ENCODE measurements around the gene SDHD.
A peak's percentile ranks its signal among the peaks of the same experiment; 100 is the strongest.

SDHD gene

DNA sequence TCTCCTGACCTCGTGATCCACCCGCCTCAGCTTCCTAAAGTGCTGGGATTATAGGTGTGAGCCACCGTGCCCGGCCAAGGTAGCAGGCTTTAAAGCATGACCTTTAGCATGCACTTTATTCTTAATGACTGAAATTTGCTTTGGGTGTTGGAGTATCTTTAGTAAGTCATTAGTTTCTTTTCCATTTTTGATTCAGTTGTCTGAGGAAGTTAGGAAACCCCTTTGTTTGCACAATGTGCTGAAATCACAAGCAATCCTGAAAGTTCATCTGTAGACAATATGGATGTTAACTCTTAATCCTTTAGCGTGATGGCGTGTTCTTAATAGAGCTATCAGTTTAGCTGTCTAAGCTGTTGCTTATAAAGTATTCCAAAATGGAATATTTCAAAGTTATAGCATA is 16.8 kb downstream of the SDHD start:
- no peak for DNase-seq

DNA sequence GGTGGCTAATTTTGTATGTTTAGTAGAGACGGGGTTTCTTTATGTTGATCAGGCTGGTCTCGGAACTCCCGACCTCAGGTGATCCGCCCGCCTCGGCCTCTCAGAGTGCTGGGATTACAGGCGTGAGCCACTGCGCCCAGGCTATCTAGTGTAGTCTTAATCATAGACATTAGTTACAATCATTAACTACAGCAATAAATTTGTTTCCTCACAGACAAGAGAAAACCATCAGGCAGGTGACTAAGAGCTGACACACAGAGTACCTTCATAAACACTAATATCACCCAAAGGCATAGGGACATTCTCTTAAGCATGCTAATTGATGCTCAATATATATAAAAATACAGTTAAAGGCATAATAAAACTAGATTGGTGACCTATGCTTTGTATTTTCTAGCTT is 19.4 kb downstream of the SDHD start:
- no peak for DNase-seq

DNA sequence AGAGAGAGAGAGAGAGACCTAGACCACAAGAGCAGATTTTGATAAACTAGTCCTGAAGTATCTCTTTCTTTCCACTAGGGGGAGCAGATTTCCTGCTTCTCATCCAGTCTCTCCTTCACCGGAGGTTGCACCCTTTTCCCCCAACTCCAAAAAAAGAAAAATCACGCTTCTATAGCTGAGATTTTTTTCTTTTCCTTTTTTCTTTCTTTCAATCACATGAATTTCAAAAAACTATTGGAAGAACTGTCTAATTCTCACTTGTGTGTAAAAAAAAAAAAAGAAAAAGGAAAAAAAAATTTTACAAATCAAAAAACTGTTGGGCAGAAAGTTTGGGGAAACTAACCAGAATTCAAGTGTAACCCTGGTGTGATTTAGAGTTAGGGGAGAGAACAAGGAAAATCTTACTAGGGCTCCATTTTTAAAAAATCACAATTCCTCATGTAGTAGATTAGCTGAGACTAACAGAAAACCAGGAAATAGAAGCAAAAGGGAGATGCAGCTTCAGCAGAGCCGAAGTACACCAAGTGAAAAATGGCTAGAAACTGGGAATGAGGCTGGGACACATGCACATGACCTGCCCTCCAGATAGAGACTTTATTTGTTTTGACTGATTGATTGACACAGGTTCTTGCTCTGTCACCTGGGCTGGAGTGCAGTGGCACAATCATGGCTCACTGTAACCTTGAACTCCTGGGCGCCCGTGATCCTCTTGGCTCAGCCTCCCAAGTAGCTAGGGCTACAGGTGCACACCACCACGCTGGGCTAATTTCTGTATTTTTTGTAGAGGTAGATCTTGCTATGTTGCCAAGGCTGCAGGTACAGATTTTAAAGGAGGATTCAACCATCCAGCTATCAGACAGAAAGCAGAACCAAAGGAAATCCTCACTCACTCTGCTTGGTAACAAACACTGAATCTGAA is 27.1 kb downstream of the SDHD start:
- DNase-seq: peak in 1 of 2 donors; percentile 47

GRCh38 chr11:112114460-112114859 is 27.8 kb downstream of the SDHD start:
- no peak for DNase-seq

DNA sequence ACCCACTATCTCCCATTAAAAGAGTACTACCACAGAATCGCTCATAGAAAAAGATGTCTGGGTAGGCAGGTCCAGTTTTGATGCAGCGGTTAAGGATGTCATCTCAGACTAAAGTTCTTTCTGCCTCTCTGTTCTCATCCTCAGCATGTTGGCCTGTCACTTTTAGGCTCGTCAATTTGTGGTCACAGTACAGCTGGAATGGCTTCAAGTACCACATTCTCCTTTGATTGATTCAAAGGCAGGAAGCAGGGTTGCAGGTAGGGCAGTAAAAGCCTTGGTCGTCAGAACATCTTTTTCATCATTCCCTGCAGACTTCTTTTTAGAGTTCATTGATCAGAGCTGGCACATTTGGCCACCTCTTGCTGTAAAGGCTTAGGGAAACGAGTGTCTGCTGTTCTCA is 28.7 kb downstream of the SDHD start:
- DNase-seq: no peak

- no peak for DNase-seq
These were observed 31.5 kb downstream of the SDHD start for GRCh38 chr11:112118176-112118575.

DNA sequence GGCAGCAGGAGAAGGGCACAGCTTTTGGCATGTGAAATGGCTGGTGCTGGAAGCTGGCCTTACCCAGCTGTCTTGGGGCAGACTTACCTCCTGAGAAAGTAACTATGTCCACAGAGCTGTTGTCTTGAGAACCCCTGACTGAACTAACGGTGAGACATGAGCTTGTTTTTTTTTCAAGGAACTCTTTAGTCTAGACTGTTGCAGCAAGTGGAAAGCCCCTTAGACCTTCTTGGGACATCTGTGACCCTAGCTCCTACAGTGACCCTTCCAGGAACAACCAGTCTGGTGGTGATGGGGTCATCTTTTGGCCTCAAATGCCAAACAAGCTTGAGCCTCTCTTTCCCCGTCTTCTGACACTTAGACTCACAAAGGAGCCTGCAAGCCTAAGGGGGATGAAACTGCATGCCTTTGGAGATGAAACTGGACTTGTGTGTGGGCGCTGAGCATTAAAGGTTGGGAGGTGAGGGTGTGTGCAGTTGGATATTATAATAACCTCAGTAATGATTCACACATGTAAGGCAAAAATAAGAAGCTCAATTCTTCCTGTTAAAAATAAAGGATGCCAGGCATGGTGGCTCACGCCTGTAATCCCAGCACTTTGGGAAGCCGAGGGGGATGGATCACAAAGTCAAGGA is 35.4 kb downstream of the SDHD start:
- DNase-seq: no peak

GRCh38 chr11:112123129-112123528 is 36.5 kb downstream of the SDHD start:
- DNase-seq: no peak

DNA sequence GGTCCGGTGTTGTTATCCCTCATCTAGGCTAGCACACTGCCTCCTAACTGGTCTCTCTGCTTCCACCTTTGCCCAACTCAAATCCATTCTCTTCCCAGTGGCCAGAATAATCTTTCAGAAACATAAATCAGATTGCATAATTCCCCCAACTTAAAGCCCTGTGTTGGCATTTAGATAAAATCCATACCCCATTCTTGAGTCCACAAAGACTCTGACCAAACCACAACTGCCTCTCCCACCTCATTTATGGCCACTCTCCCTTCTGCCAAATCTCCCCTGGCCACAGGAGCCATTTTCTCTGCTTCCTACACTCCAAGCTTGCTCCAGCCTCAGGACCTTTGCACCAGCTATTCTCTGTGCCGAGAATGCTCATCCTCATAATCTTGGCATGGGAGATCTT is 40.4 kb downstream of the SDHD start:
- no peak for DNase-seq

DNA sequence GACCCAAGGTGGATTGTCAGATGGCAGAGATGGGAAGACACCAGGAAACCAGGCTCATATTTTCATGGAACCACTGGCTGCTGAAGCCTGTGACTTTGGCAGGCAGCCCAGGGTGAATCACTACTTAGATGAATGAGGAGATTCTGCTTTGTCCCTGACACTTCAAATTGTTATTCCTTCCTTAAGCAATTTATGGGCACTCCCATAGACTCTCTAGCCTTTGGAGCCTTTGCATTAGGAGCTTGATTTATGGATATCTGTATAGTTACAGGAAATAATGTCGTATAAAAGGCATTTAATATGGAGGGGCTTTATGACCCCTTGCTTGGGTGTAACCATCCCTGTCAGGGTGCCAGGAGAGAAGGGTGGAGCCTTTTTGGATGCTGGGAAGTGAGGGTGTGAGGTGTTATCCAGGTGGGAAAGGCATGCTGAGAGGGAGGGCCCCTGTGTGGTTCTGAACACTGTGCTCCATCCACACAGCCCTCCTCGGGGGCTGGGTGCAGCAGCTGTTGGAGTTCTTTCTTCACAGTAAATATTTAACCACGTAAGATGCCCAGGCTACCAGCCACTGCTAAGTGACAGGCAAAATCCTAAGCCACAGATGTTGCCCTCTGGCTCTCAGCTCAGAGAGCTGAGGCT is 41.9 kb downstream of the SDHD start:
- no peak for DNase-seq

DNA sequence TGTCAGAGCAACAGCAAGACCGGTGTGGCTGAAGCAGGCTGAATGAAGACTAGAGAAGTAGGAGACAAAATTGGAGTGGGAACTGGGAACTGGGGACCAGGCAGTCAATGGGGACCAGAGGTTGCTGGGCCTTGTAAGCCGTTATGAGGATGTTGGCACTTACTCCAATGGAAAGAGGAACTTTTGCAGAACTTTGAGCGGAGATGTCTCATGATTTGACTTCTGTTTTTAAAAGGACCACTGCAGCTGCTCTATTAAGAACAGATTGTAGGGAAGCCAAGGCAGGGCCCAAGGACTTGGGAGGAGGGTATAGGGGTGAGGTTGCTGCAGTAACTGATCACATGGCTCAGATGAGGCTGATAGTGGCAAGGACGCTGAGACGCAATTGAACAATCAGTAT is 43.0 kb downstream of the SDHD start:
- peak in 1 of 2 donors; percentile 2 for DNase-seq

DNA sequence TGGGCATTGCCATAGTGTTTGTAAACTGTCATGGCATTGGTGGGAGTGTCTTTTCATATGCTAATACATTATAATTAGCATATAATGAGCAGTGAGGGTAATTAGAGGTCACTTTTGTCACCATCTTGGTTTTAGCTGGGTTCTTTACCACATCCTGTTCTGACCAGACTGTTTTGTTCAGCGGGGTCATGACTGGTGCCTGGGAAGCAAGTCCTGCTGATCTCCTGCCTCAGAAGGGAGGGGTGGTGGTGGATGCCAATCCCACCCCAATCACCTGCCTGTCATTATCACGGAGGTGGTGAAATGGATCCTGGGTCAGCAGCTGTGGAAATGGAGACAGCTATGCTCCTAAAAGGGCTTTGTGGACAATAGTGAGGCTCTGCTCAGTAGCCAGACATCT is 46.1 kb downstream of the SDHD start:
- DNase-seq: no peak

- no peak for DNase-seq
These were observed 47.8 kb downstream of the SDHD start for GRCh38 chr11:112134473-112134872.

DNA sequence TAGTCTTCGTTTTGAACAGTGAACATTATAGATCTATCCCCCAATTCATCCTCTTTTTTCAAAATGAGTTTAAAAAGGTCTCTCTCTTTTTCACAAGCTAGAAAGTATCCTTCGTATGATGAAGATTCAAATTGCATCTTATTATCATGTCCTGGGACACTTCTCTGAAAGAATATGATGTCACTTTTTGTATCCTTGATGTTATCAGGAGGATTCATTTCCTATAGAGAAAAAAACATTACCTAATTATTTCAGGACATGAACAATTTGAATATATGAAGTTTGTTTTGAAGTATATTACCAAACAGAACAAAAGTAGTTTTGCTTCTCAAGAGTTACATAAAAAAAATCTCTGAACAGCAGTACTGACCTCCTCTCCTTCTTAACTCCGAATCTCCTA is 56.9 kb downstream of the SDHD start:
- DNase-seq: no peak

Data from CD4-positive, alpha-beta T cell treated with Interleukin-1 beta for 1 hour (primary cell).